HEK293 (cell line): ENCODE measurements around the gene MBLAC1.

Source experiments
- GLI2 ChIP-seq: fragments of 450-650 bp; formaldehyde crosslinking; IDR thresholded peaks from 2 replicates; pipeline ENCODE4; 2017; ENCODE audit warnings: missing biosample characterization, missing genetic modification characterization, low read depth, borderline replicate concordance
- HOXC10 ChIP-seq: sonication (generic); formaldehyde crosslinking; IDR thresholded peaks from 2 replicates; pipeline ENCODE4 v1.8.1; 2023; ENCODE audit warnings: mild to moderate bottlenecking, missing genetic modification reagents
- HOXD13 ChIP-seq: sonication (generic); formaldehyde crosslinking; IDR thresholded peaks from 2 replicates; pipeline ENCODE4 v1.8.0; 2022; ENCODE audit warnings: missing genetic modification reagents, borderline replicate concordance
- PRDM6 ChIP-seq: fragments of 450-650 bp; formaldehyde crosslinking; IDR thresholded peaks from 2 replicates; pipeline ENCODE4 v1.5.1; 2017; ENCODE audit warnings: missing biosample characterization, missing genetic modification characterization
- REPIN1 ChIP-seq: fragments of 450-650 bp; formaldehyde crosslinking; IDR thresholded peaks from 2 replicates; pipeline ENCODE4 v1.5.1; 2017; ENCODE audit warnings: missing biosample characterization, missing genetic modification characterization, low read depth
- SP2 ChIP-seq: fragments of 450-650 bp; formaldehyde crosslinking; IDR thresholded peaks from 2 replicates; pipeline ENCODE4 v1.5.1; 2016; ENCODE audit warnings: missing biosample characterization, missing genetic modification characterization
- YY2 ChIP-seq: fragments of 450-650 bp; formaldehyde crosslinking; IDR thresholded peaks from 2 replicates; pipeline ENCODE4 v1.5.1; 2016; ENCODE audit warnings: missing biosample characterization, missing genetic modification characterization
- ZBTB11 ChIP-seq: fragments of 450-650 bp; formaldehyde crosslinking; conservative IDR thresholded peaks from 2 replicates; pipeline ENCODE4 v1.5.1; 2016; ENCODE audit warnings: low read depth, missing biosample characterization, missing genetic modification characterization
- ZFP69B ChIP-seq: fragments of 450-650 bp; formaldehyde crosslinking; IDR thresholded peaks from 2 replicates; pipeline ENCODE4 v1.5.1; 2016; ENCODE audit warnings: missing biosample characterization, missing genetic modification characterization
- ZNF133 ChIP-seq: fragments of 450-650 bp; formaldehyde crosslinking; IDR thresholded peaks from 2 replicates; pipeline ENCODE4 v1.5.1; 2016; ENCODE audit warnings: missing biosample characterization, missing genetic modification characterization
- ZNF302 ChIP-seq: fragments of 450-650 bp; formaldehyde crosslinking; IDR thresholded peaks from 2 replicates; pipeline ENCODE4 v1.5.1; 2016; ENCODE audit warnings: missing biosample characterization, missing genetic modification characterization, low read depth
- ZNF501 ChIP-seq: fragments of 450-650 bp; formaldehyde crosslinking; IDR thresholded peaks from 2 replicates; pipeline ENCODE4 v1.5.1; 2016; ENCODE audit warnings: missing biosample characterization, missing genetic modification characterization
- ZNF513 ChIP-seq: fragments of 450-650 bp; IDR thresholded peaks from 2 replicates; pipeline ENCODE4 v1.5.1; 2018; ENCODE audit warnings: missing biosample characterization, missing genetic modification characterization
- ZNF544 ChIP-seq: fragments of 450-650 bp; formaldehyde crosslinking; IDR thresholded peaks from 2 replicates; pipeline ENCODE4 v1.5.0; 2017; ENCODE audit warnings: missing biosample characterization, missing genetic modification characterization
- ZNF560 ChIP-seq: fragments of 450-650 bp; formaldehyde crosslinking; IDR thresholded peaks from 2 replicates; pipeline ENCODE4 v1.5.1; 2017; ENCODE audit warnings: missing biosample characterization, missing genetic modification characterization, borderline replicate concordance
- ZNF561 ChIP-seq: fragments of 450-650 bp; IDR thresholded peaks from 2 replicates; pipeline ENCODE4 v1.5.1; 2018; ENCODE audit warnings: missing biosample characterization, missing genetic modification characterization, borderline replicate concordance
- ZNF629 ChIP-seq: fragments of 450-650 bp; formaldehyde crosslinking; IDR thresholded peaks from 2 replicates; pipeline ENCODE4 v1.5.1; 2017; ENCODE audit warnings: missing biosample characterization, missing genetic modification characterization
- ZNF664 ChIP-seq: fragments of 450-650 bp; formaldehyde crosslinking; IDR thresholded peaks from 2 replicates; pipeline ENCODE4 v1.5.1; 2016; ENCODE audit warnings: missing biosample characterization, missing genetic modification characterization
- ZNF670 ChIP-seq: fragments of 450-650 bp; formaldehyde crosslinking; IDR thresholded peaks from 2 replicates; pipeline ENCODE4 v1.5.1; 2016; ENCODE audit warnings: missing biosample characterization, missing genetic modification characterization, low read depth
- ZNF837 ChIP-seq: fragments of 450-650 bp; formaldehyde crosslinking; IDR thresholded peaks from 2 replicates; pipeline ENCODE4 v1.5.1; 2016; ENCODE audit warnings: missing biosample characterization, missing genetic modification characterization
- ZSCAN16 ChIP-seq: fragments of 450-650 bp; formaldehyde crosslinking; IDR thresholded peaks from 2 replicates; pipeline ENCODE4 v1.5.1; 2016; ENCODE audit warnings: missing biosample characterization, missing genetic modification characterization
- ZSCAN30 ChIP-seq: fragments of 450-650 bp; IDR thresholded peaks from 2 replicates; pipeline ENCODE4 v1.5.1; 2018; ENCODE audit warnings: missing biosample characterization, mild to moderate bottlenecking, missing genetic modification characterization, moderate library complexity
- ZSCAN5A ChIP-seq: fragments of 450-650 bp; formaldehyde crosslinking; IDR thresholded peaks from 2 replicates; pipeline ENCODE4 v1.5.1; 2016; ENCODE audit warnings: missing biosample characterization, missing genetic modification characterization
- TF ChIP-seq, protein P1 (sequence below): fragments of 450-650 bp; formaldehyde crosslinking; IDR thresholded peaks from 2 replicates; pipeline ENCODE4 v1.5.1; 2016; ENCODE audit warnings: missing biosample characterization, missing genetic modification characterization
- TF ChIP-seq, protein P2 (sequence below): fragments of 450-650 bp; formaldehyde crosslinking; IDR thresholded peaks from 2 replicates; pipeline ENCODE4 v1.5.1; 2016; ENCODE audit warnings: missing biosample characterization, missing genetic modification characterization
- TF ChIP-seq, protein P3 (sequence below): fragments of 450-650 bp; formaldehyde crosslinking; IDR thresholded peaks from 2 replicates; pipeline ENCODE4 v1.5.1; 2017; ENCODE audit warnings: missing biosample characterization, missing genetic modification characterization

Gene MBLAC1

GRCh38 chr7:100081535-100082102 is 45.1 kb upstream of the MBLAC1 start, which contains the start of gene ZNF3 (continued):
- no peak for TF ChIP-seq HOXD13 (CRISPR knock-in tag)
- TF ChIP-seq ZSCAN30 (tag by site-specific recombination), result peak; percentile 98
- no peak; the same call in 1 of the 2 replicates for TF ChIP-seq ZSCAN5A
- TF ChIP-seq ZSCAN16 (tag by site-specific recombination), result no peak
- TF ChIP-seq, protein P1, sequence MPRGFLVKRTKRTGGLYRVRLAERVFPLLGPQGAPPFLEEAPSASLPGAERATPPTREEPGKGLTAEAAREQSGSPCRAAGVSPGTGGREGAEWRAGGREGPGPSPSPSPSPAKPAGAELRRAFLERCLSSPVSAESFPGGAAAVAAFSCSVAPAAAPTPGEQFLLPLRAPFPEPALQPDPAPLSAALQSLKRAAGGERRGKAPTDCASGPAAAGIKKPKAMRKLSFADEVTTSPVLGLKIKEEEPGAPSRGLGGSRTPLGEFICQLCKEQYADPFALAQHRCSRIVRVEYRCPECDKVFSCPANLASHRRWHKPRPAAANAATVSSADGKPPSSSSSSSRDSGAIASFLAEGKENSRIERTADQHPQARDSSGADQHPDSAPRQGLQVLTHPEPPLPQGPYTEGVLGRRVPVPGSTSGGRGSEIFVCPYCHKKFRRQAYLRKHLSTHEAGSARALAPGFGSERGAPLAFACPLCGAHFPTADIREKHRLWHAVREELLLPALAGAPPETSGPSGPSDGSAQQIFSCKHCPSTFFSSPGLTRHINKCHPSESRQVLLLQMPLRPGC (tag by site-specific recombination), result no peak; the same call in 1 of the 2 replicates
- peak; percentile 98 for TF ChIP-seq ZBTB11
- TF ChIP-seq HOXC10 (CRISPR knock-in tag), result no peak
- peak; percentile 96 for TF ChIP-seq ZNF501 (tag by site-specific recombination)
- peak; percentile 95 for TF ChIP-seq ZNF629 (tag by site-specific recombination)
- TF ChIP-seq, protein P2, sequence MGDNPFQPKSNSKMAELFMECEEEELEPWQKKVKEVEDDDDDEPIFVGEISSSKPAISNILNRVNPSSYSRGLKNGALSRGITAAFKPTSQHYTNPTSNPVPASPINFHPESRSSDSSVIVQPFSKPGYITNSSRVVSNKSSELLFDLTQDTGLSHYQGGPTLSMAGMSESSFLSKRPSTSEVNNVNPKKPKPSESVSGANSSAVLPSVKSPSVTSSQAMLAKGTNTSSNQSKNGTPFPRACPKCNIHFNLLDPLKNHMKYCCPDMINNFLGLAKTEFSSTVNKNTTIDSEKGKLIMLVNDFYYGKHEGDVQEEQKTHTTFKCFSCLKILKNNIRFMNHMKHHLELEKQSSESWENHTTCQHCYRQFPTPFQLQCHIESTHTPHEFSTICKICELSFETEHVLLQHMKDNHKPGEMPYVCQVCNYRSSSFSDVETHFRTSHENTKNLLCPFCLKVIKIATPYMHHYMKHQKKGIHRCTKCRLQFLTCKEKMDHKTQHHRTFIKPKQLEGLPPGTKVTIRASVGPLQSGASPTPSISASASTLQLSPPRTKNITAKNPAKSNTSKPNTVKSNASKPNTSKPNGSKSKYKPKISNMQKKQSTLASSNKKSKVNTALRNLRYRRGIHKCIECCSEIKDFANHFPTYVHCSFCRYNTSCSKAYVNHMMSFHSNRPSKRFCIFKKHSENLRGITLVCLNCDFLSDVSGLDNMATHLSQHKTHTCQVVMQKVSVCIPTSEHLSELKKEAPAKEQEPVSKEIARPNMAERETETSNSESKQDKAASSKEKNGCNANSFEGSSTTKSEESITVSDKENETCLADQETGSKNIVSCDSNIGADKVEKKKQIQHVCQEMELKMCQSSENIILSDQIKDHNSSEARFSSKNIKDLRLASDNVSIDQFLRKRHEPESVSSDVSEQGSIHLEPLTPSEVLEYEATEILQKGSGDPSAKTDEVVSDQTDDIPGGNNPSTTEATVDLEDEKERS, result no peak
- TF ChIP-seq ZNF133, result no peak
- TF ChIP-seq ZNF560 (tag by site-specific recombination), result no peak
- TF ChIP-seq ZNF664, result no peak
- TF ChIP-seq GLI2 (tag by site-specific recombination), result no peak
- TF ChIP-seq ZFP69B, result peak; percentile 68; the same call in 1 of the 2 replicates
- TF ChIP-seq, protein P3, sequence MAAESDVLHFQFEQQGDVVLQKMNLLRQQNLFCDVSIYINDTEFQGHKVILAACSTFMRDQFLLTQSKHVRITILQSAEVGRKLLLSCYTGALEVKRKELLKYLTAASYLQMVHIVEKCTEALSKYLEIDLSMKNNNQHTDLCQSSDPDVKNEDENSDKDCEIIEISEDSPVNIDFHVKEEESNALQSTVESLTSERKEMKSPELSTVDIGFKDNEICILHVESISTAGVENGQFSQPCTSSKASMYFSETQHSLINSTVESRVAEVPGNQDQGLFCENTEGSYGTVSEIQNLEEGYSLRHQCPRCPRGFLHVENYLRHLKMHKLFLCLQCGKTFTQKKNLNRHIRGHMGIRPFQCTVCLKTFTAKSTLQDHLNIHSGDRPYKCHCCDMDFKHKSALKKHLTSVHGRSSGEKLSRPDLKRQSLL (tag by site-specific recombination), result peak; percentile 84
- TF ChIP-seq ZNF561 (tag by site-specific recombination), result peak; percentile 81; the same call in 1 of the 2 replicates
- peak; percentile 93 for TF ChIP-seq SP2 (tag by site-specific recombination)
- no peak for TF ChIP-seq ZNF837 (tag by site-specific recombination)
- TF ChIP-seq ZNF670 (tag by site-specific recombination), result no peak
- TF ChIP-seq YY2 (tag by site-specific recombination), result 0 out of 2 replicates have a peak, but pooled peaks have one; percentile 45
- TF ChIP-seq ZNF302 (tag by site-specific recombination), result no peak
- peak; percentile 27; the same call in 1 of the 2 replicates for TF ChIP-seq ZNF513 (tag by site-specific recombination)
- TF ChIP-seq PRDM6 (tag by site-specific recombination), result no peak
- no peak for TF ChIP-seq REPIN1 (tag by site-specific recombination)
- TF ChIP-seq ZNF544 (tag by site-specific recombination), result no peak
